GM12878 (cell line): ENCODE results near the gene CES4A. TPM values are rescaled to one million over a fixed set of nuclear protein-coding genes. Genes with fewer than 3 reads are reported as not detected.

Source experiments
- ATAC-seq: fragments of 200-7000 bp; cut with Tn5 transposase; 3 replicates; pipeline ENCODE4 v1.9.1; 2020; ENCODE audit warnings: mild to moderate bottlenecking, moderate library complexity
- BruUV-seq: library from RNA; stranded (reverse); fragments of 400-500 nt; replicated peaks from 2 replicates; lab custom pipeline; 2021; lab: Mats Ljungman, UMichigan
- CTCF ChIA-PET: fragments of 300-600 bp; sonication (Branson Sonifier 250); formaldehyde crosslinking; extraction: SDS; loops from one replicate; lab custom pipeline; 2021; ENCODE audit warnings: inconsistent platforms; lab: Yijun Ruan, JAX
- POLR2A ChIA-PET: fragments of 350-600 bp; formaldehyde crosslinking; extraction: SDS; loops from one replicate; lab custom pipeline; 2021; ENCODE audit warnings: inconsistent platforms; lab: Charles Lee
- RAD21 ChIA-PET: fragments of 300-600 bp; sonication (Branson Sonifier 250); formaldehyde crosslinking; loops from one replicate; lab custom pipeline; 2023; ENCODE audit warnings: antibody characterized with exemption; ENCODE audit not compliant: unreplicated experiment; lab: Charles Lee
- SMC1A ChIA-PET: fragments of 300-600 bp; sonication (Branson Sonifier 250); formaldehyde crosslinking; loops from one replicate; lab custom pipeline; 2023; ENCODE audit not compliant: unreplicated experiment, uncharacterized antibody; lab: Charles Lee
- DNase-seq: peaks from one replicate; pipeline ENCODE4 v3.0.0-alpha.2; 2011; ENCODE audit warnings: low read depth, low spot score
- FAIRE-seq: peaks from 3 replicates; lab custom pipeline; 2011; peaks lifted over from hg19 to GRCh38; lab: Jason Lieb, UNC
- H2AFZ ChIP-seq: 2 replicates; pipeline ENCODE4 v1.6.0; 2011; ENCODE audit warnings: low read depth, low read length, control low read depth; ENCODE audit not compliant: control insufficient read depth
- H3K27ac ChIP-seq: 2 replicates; pipeline ENCODE4 v1.5.1; 2011; ENCODE audit warnings: control low read depth; ENCODE audit not compliant: control insufficient read depth, insufficient read depth
- H3K27me3 ChIP-seq, 2 experiments: replicated peaks in 1 of 2; 2 replicates each; pipeline versions ENCODE4 v1.6.0 to v1.6.1; 2011; ENCODE audit warnings: low read length in 1 of 2; ENCODE audit not compliant: control insufficient read depth in 2 of 2, insufficient read depth in 2 of 2
- H3K36me3 ChIP-seq, 2 experiments: 2 replicates each; pipeline ENCODE4 v1.5.1; 2011; ENCODE audit warnings: low read length in 1 of 2; ENCODE audit not compliant: control insufficient read depth in 2 of 2, insufficient read depth in 2 of 2
- H3K4me1 ChIP-seq: 2 replicates; pipeline ENCODE4 v1.6.1; 2011; ENCODE audit warnings: mild to moderate bottlenecking, low read length, moderate library complexity, mixed read lengths; ENCODE audit not compliant: control insufficient read depth, insufficient read depth
- H3K4me2 ChIP-seq: 2 replicates; pipeline ENCODE4 v1.6.0; 2011; ENCODE audit warnings: control low read depth; ENCODE audit not compliant: control insufficient read depth, insufficient read depth
- H3K4me3 ChIP-seq: fragments of 200-600 bp; sonication (generic); 2 replicates; pipeline ENCODE4 v1.5.1; 2016
- H3K79me2 ChIP-seq: 2 replicates; pipeline ENCODE4 v1.6.0; 2011; ENCODE audit warnings: low read length; ENCODE audit not compliant: control insufficient read depth, insufficient read depth
- H3K9ac ChIP-seq: 2 replicates; pipeline ENCODE4 v1.8.0; 2011; ENCODE audit warnings: low read length, control low read depth, mixed read lengths; ENCODE audit not compliant: control insufficient read depth, insufficient read depth
- H3K9me3 ChIP-seq: replicated peaks from 3 replicates; pipeline ENCODE4 v1.5.1; 2011; ENCODE audit warnings: mild to moderate bottlenecking, low read length; ENCODE audit not compliant: control insufficient read depth, insufficient read depth
- H4K20me1 ChIP-seq: 2 replicates; pipeline ENCODE4 v1.6.0; 2011; ENCODE audit not compliant: control insufficient read depth, insufficient read depth
- RAD21 ChIP-seq: IDR thresholded peaks from 2 replicates; pipeline ENCODE4 v1.6.1; 2011; ENCODE audit warnings: mild to moderate bottlenecking, low read depth, low read length, moderate library complexity; ENCODE audit not compliant: insufficient read depth
- WGBS: methylation state at CpG from one replicate; pipeline ENCODE4 v1.1.6; 2016; ENCODE audit warnings: low lambda C conversion rate; ENCODE audit not compliant: insufficient replicate concordance, insufficient coverage; ENCODE audit errors: missing lambda C conversion rate; 5-methylcytosine and 5-hydroxymethylcytosine counted together
- in situ Hi-C: fragments of 300-500 bp; cut with MboI; formaldehyde crosslinking; loops from 9 replicates; pipeline ENCODE4 v1.14.3; 2018; ENCODE audit warnings: mixed read lengths
- intact Hi-C: fragments of 100-400 bp; cut with micrococcal nuclease; formaldehyde crosslinking; loops from one replicate; pipeline ENCODE4 v1.14.2; 2022; ENCODE audit not compliant: unreplicated experiment
- polyA plus RNA-seq, 11 experiments: library from polyadenylated mRNA; depleted of rRNA in 4 of 11; unstranded in 6 of 11; stranded (reverse) in 5 of 11; fragments of >200 nt; fragmentation: Nextera tagmentation in 4 of 11; fragmentation: Illumina TruSeq in 1 of 11; extraction: Ambion mirVana in 4 of 11; extraction: Trizol in 1 of 11; gene quantifications; 1 replicate in 1 of 11; 2 replicates in 10 of 11; pipeline versions ENCODE4 v1.2.1 to v1.2.3, GENCODE V29; 2011 to 2016; ENCODE audit warnings: inconsistent platforms in 2 of 11, missing spikeins in 2 of 11, low read depth in 1 of 11
- total RNA-seq, 4 experiments: library from RNA; depleted of rRNA in 3 of 4; stranded (reverse); fragments of >200 nt in 3 of 4; fragmentation: Illumina TruSeq in 1 of 4; extraction: Trizol in 1 of 4; gene quantifications; 2 replicates each; pipeline versions ENCODE4 v1.2.1 to v1.2.3, GENCODE V29; 2013 to 2021
- TF ChIP-seq, protein P1 (sequence below): IDR thresholded peaks from 2 replicates; pipeline ENCODE4 v1.6.1; 2012; ENCODE audit warnings: improper control_type of control experiment, low read depth, low read length; ENCODE audit not compliant: insufficient replicate concordance

CES4A gene
- total and polyA plus RNA-seq, 10 of the 15 experiments (the other 5 are each of a cell fraction or from before 2014, with no cell fraction given), result 0.05 to 5.0 (median 2.1) TPM

GRCh38 chr16:67014634-67015312 is 26.4 kb downstream of the CES4A start:
- peaks cover 0 to 2% of the 10 kb centered on the region in 2 experiments; a peak in 3 of 4 replicates for H3K27me3 ChIP-seq
- H3K4me1 ChIP-seq, result peaks cover 13% of the 10 kb centered on the region; the same call in 1 of the 2 replicates
- DNase-seq, result no peak
- ATAC-seq, result no peak
- TF ChIP-seq, protein P1, sequence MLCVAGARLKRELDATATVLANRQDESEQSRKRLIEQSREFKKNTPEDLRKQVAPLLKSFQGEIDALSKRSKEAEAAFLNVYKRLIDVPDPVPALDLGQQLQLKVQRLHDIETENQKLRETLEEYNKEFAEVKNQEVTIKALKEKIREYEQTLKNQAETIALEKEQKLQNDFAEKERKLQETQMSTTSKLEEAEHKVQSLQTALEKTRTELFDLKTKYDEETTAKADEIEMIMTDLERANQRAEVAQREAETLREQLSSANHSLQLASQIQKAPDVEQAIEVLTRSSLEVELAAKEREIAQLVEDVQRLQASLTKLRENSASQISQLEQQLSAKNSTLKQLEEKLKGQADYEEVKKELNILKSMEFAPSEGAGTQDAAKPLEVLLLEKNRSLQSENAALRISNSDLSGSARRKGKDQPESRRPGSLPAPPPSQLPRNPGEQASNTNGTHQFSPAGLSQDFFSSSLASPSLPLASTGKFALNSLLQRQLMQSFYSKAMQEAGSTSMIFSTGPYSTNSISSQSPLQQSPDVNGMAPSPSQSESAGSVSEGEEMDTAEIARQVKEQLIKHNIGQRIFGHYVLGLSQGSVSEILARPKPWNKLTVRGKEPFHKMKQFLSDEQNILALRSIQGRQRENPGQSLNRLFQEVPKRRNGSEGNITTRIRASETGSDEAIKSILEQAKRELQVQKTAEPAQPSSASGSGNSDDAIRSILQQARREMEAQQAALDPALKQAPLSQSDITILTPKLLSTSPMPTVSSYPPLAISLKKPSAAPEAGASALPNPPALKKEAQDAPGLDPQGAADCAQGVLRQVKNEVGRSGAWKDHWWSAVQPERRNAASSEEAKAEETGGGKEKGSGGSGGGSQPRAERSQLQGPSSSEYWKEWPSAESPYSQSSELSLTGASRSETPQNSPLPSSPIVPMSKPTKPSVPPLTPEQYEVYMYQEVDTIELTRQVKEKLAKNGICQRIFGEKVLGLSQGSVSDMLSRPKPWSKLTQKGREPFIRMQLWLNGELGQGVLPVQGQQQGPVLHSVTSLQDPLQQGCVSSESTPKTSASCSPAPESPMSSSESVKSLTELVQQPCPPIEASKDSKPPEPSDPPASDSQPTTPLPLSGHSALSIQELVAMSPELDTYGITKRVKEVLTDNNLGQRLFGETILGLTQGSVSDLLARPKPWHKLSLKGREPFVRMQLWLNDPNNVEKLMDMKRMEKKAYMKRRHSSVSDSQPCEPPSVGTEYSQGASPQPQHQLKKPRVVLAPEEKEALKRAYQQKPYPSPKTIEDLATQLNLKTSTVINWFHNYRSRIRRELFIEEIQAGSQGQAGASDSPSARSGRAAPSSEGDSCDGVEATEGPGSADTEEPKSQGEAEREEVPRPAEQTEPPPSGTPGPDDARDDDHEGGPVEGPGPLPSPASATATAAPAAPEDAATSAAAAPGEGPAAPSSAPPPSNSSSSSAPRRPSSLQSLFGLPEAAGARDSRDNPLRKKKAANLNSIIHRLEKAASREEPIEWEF, result no peak
- 0 out of 2 replicates have a peak, but pooled peaks have one; percentile 12 for TF ChIP-seq RAD21
- in situ Hi-C loops, result loop anchor here (5.0 kb wide), 2 partner anchors 88 to 138 kb away; partner anchors contain the start of gene B3GNT9
- CTCF ChIA-PET, result interaction anchor here (1.7 to 12.3 kb wide), 4 partner anchors 39 to 142 kb away, joined by 5 to 205 read pairs (median 24); no protein-coding TSS in a partner anchor
- no peak overlapping the region for H3K27ac ChIP-seq
- H2AFZ ChIP-seq, result peak overlapping the region; percentile 78
- intact Hi-C loops, result loop anchor here (5.0 to 10.0 kb wide), 2 partner anchors 37 to 60 kb away; no protein-coding TSS in a partner anchor
- BruUV-seq, result no TSS peak
- 45% methylated on average over 6 of the region's 6 CpGs for WGBS
- SMC1A ChIA-PET, result interaction anchor here (0.6 to 2.5 kb wide), 4 partner anchors 9 to 137 kb away, joined by 3 to 12 read pairs (median 4); no protein-coding TSS in a partner anchor
- no peak for FAIRE-seq
- H3K9me3 ChIP-seq, result no peaks in the 10 kb centered on the region
- RAD21 ChIA-PET, result interaction anchor here (1.0 to 1.8 kb wide), 3 partner anchors 14 to 143 kb away, joined by 3 to 4 read pairs (median 3); no protein-coding TSS in a partner anchor
- H3K36me3 ChIP-seq, result no peaks in the 10 kb centered on the region
- H3K4me2 ChIP-seq, result peak overlapping the region; percentile 88
- peak overlapping the region; percentile 28 for H3K9ac ChIP-seq
- POLR2A ChIA-PET, result interaction anchor here (0.6 to 2.1 kb wide), 2 partner anchors 14 to 105 kb away, joined by 5 to 7 read pairs; partner anchors contain the start of gene CBFB
- no peaks in the 10 kb centered on the region for H3K79me2 ChIP-seq
- H3K4me3 ChIP-seq, result no peak overlapping the region
- H4K20me1 ChIP-seq, result no peaks in the 10 kb centered on the region
